GM21360 (cell line): Measurements from ENCODE around the gene GALK2.

Experiments used
- ATAC-seq: cut with Tn5 transposase; IDR thresholded peaks from one replicate; pipeline ENCODE4 v1.9.1; 2021; ENCODE audit warnings: mild to moderate bottlenecking, moderate library complexity; ENCODE audit not compliant: unreplicated experiment

GALK2 gene

DNA sequence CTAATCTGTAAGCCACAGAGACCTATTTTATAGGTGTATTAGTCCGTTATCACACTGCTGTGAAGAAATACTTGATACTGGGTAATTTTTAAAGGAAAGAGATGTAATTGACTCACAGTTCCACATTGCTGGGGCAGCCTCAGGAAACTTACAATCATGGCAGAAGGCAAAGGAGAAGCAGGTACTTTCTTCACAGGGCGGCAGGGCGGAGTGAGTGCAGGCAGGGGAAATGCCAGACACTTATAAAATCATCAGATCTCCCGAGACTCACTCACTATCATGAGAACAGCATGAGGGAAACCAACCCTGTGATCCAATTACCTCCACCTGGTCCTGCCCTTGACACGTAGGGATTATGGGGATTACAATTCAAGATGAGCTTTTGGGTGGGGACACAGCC lies 108.7 kb downstream of the GALK2 start:
- no peak for ATAC-seq

DNA sequence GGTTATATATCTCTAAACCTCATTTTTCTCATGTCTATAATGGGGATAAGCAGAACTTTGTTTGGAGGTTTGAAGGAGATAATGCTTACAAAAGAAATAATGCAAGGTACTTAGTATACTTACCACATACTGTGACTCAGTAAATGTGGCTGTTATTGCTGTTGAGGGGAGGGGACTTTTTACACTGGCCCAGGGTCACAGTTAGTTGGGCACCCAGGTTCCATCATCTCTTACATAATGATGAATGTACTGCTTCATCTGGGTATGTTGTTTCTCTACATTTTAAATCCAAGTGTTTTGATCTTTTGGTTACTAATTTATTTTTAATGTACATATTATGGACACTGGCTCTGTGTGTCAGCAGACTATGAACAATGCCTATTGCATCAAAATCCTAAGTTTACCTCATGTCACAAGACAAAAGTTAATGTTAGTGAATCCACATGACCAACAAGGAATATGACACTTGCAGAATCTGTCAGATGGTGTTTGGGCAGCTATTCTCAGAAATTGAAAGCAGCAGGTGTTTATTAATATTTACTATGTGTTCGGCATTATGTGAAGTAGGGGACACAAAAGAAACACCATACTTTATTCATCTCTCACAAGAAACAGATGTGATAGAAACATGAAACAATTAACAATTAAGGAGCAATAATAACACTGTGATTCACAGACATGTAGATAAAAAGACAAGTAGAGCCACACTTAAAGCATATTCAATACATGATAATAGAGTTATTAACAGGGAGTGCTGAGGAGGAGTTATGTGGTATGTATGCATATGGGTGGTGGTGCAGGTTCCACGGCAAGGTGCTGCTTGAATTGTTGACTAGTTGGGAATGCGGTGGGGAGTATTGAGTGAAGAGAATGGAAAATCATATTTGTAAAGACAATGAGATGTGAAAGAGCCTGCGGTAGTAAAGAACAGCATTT lies 109.7 kb downstream of the GALK2 start:
- ATAC-seq = no peak

DNA sequence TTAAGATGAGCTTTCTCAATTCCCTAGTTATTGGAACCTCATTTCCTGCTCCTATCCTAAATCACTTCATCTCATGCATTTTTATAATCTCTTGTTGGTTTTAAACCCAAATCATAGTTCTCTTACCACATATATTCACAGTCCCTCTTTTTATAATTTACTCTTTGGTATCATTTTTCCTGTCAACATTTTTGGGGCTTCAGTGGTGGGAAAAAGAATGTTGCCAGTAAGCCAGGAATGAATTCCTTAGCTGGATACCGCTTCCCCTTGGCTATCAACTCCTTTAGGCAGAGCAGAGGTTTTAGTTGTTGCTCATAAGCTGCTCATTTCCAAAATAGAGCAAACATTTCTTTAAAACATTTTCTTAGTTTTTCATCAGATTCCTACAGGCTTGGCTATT lies 112.3 kb downstream of the GALK2 start:
- ATAC-seq = no peak

DNA sequence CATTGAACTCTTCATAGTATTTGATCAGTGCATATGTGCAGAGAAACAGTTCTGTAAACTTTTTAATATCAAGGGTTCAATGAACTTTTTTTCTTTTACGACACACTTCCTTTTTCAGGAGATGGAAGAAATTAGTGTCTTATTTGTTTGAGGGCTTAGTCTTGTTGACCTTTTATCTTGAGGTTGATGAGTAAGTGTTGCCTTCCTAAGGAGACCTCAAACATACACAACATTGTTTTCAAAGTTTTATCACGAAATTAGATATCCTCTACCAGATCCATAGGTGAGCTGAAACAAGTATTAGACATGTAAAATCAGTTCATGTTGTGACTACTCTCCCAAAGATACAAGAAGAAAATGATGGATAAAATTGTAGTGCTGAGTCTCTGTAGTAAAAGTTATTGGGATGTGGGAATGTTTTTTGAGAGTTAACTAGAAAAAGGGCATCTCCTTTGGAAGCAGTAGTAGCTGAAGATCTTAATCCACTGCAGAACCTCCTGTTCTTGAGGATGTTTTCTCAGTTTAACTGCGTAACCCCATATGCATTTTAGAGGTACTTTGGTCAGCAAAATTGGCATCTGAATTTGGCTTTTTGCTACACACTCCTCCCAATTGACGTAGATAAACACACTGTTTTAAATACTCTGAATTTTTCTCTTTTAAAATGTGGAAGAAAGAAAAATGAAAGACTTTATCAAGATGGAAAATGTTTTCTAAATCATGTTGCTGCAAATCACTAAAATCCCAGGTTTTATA lies 116.8 kb downstream of the GALK2 start:
- no peak for ATAC-seq

DNA sequence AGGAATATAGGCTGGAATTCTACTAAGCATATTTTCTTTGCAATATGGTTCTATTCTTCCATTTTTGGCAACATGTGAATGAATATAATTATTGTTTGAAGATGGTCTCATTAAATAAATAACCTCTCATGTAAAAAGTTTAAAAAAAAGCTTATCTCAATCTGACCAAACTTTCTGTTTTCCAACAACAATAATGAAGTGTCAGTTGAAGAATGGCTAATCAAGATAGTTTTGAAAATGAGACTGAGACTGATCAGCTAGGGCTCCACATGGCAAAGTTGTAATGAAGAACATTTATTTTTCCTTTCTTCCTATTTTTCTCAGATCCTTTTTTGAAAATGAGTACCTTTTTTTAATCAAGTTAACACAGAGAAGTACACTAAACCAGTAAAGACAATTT lies 117.4 kb downstream of the GALK2 start:
- ATAC-seq = no peak

DNA sequence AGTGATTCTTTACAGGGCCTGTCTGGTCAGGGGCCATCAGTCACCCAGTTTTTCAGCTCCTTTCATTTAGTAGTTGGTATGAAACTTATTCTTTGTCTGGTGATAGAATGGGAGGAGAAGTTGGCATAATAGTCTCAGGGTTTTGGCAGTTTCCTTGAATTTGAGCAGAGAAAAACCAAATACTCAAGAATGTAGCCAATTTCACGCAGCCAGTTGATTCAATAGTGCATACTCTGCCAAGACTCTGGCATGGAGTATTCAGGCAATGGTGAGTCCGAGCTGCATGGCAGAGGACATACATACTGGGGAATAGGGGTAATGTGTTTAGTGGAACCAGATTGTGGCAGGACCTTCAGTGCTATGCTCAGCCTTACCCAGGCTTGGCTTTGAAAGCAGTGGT lies 118.3 kb downstream of the GALK2 start:
- ATAC-seq = no peak

DNA sequence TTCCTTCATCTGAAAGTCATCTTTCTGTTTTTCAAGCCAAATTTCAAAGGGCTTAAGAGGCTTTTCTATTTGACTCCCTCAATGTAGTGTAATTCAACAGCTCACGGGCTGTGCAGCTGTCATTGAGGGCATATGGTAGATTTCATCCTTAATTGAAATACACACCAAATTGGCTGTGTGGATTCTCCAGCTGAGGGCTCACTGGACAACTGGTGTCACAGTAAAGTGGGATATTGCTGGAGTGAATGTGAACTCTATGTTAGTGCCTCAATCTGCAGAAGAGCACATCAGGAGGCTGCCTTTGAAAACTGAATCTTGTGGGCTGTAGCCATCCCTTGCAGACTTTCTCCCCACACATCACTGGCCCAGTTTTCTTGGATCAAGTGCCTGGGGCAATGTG lies 120.1 kb downstream of the GALK2 start:
- no peak for ATAC-seq

DNA sequence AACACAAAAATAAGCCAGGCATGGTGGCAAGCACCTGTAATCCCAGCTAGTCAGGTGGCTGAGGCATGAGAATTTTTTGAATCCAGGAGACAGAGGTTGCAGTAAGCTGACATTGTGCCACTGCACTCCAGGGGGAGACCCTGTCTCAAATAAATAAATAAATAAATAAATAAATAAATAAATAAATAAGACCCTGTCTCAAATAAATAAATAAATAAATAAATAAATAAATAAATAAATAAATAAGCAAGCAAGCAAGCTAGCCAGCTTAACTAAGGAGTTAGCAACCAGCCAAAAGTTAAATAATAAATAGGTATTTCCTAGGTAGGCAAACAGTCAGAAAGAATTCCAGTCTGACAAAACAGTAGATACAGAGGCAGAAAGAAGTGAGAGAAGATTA lies 123.9 kb downstream of the GALK2 start:
- ATAC-seq = no peak

DNA sequence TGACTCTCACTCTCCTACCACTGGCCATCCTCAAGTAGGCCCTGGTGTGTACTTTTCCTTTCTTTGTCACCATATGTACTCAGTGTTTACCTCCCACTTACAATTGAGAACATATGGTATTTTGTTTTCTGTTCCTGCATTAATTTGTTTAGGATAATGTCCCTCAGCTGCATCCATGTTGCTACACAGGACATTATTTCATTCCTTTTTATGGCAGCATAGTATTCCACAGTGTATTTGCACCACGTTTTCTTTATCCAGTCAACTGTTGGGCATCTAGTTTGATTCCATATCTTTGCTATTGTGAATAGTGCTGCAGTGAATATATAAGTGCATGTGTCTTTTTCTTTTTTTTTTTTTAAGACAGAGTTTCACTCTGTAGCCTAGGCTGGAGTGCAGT lies 126.2 kb downstream of the GALK2 start:
- no peak for ATAC-seq

DNA sequence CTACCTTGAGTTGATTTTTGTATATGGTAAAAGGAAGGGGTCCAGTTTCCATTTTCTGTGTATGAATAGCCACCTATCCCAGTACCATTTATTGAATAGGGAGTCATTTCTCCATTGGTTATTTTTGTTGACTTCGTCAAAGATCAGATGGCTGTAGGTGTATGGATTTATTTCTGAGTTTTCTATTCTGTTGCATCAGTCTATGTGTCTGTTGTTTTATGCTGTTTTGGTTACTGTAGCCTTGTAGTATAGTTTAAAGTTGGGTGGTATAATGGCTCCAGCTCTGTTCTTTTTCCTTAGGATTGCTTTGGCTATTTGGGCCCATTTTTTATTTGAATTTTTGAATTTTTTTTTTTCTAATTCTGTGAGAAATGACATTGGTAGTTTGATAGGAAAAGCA lies 127.5 kb downstream of the GALK2 start:
- no peak for ATAC-seq

DNA sequence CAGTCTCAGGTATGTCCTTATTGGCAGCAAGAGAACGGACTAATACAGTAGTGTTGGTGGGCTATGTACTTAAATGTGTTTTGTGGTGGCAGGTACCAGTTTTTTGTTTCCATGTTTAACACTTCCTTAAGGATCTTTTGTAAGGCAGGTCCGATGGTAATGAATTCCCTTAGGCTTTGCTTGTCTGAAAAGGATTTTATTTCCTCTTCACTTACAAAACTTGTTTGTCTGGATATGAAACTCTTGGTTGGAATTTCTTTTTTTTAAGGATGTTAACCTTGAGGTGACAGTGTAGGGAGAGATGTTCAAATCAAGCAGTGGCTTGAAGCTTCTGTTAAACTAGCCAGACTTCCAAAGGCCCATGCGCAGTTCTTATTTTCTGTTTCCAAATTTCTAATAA lies 130.8 kb downstream of the GALK2 start:
- ATAC-seq = no peak

DNA sequence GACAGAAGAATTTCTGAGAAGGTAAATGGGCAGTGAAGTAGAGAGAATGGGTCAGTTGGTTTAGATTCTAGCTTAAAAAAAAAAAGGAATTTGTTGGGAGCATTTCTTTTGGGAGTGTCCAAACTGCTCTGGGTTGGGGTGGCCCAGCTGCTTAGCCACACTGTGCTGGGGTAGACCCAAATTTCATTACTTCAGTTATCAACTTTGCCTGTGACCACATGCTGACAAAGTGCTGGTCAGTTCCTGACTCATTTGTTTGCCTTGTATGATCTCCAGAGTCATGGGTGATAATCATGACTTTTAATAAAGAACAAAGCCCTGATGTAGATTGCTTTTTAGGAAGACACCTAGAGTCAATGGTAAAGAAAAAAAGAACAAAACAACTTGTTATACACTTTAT lies 131.5 kb downstream of the GALK2 start:
- no peak for ATAC-seq

DNA sequence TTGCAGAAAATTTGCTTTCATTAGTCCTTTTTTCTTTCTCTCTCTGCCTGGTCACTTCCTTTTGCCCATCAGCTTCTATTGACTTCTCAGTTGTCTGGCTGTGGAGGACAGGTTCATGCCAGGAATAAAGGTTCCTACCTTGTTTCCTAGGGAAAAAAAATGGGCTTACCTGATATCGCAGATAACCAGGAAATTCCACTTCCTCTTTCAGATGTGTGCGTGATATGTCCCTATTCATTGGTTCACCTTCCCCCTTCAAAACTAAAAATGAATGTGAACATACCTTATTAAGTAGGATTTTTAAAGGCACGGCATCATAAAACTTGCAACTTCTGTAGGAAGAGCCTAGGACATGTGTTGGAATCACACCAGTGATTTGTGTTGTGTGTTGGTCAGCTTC lies 133.0 kb downstream of the GALK2 start:
- no peak for ATAC-seq

DNA sequence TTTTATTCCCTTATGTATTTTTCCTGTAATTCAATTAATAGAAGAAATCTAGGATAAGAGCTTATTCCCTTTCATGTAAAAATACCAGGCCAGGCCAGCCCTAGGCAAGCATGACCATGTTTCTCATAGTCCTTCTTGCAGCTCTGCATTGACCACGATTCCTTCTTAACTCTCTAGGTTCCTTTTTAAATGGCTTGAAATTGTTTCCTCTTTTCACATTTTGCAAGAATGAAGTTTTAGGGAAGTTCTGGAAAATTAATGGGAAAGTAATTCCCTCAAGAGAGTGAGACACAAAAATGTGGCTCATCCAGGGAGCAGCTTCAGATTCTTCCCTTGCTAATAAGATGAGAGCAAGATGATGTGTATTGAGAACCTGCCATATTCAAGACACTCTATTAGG lies 136.5 kb downstream of the GALK2 start:
- ATAC-seq = no peak

DNA sequence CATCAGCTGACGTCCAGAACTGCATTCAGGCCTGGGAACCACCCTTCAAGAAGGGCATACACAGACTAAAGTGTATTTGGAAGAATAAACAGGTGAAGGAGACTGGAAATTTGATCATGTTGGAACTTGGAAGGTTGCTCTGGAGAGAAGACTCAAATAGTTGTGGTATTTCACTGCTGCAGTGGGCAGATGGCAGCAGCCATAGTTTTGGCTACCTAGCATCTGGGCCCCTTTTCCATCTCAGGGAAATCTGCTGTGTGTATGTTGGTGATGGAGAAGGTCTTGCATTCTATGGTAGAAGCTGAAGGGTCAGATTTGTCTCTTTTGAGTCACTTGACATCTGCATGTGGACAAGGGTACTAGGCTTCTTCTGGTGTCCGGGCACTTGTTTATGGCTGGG lies 138.6 kb downstream of the GALK2 start:
- no peak for ATAC-seq

DNA sequence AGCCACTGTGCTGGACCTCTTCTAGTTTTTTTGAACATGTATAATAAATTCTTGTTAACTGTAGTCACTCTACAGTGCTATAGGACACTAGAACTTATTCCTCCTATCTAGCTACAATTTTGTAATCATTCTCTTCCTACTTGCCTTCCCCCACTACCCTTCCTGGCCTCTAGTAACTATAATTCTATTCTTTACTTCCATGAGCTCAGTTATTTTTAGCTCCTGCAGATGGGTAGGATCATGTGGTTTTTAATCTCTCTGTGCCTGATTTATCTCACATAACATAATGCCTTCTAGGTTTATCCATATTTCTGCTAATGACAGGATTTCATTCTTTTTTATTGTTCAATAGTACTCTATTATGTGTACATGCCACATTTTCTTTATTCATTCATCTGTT lies 139.8 kb downstream of the GALK2 start:
- ATAC-seq = no peak

DNA sequence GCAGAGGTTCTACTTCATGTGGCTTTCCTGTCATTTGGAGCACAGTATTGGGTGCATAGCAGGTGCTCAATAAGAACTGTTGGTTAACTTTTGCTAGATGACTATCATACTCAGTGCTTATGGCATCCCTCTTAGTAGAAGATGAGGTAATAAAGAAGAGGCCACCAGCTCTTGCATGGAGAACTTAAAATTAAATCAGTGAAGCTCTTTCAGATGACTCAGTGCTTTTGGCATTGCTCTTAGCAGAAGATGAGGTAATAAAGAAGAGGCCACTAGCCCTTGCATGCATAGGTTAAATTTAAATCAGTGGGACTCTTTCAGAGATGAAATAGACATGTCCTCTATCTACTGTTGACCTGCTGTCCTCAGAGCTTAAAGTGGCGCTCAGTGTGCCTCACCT lies 143.6 kb downstream of the GALK2 start:
- no peak for ATAC-seq

DNA sequence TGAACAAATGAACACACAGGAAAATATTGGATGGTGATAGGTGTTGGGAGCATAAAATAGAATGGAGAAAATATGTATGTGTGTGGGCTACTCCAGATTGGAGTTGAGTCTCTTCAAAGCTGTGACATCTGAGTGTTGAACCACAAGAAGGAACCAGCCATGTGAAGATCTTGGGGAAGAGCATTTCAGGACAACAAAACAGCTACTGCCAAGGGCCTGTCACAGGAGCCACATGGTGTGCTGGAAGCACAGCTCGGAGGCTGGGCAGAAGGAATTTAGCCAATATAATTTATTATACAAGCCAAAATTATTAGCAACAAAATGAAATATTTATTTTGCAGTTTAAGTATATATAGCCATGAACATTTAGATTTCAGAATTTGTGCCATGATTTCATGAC lies 144.7 kb downstream of the GALK2 start:
- no peak for ATAC-seq

DNA sequence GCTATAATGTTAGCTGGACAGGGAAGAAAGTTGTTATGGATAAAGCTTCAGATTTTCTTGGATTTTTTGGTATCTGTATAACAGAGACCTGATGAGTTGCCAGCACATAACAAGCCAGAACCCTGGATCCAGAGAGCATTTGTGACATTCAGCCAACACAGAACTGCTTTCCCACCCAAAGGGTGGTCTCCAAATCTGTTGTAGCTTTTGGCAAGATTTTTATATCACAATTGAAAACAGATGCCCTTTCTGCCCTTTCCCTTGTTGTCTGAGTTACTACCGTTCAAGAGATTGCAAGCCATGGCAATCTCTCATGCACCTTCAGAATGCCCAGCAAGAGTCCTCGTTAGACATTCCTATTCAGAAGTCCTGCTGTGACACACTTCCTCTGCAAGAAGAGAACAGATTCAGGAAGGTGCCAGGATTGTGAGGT lies 145.4 kb downstream of the GALK2 start:
- ATAC-seq = no peak

DNA sequence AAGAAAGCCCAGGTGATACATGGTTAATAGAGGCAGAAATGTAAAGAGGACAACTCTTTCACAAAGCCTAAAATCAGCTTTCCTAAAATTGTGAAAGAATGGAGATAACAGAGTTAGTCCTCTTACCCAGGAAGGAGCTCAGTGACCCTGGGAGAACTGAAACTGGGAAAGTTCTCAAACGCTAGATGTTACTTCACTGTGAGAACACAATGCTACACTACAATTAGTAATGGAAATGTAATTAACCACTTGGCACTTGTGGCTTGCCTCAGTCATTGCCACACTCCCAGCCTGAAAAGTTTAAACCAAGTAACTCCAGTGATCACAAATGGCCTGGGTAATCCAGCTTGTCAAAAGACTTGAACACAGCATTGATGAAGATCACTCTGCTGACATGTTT lies 150.3 kb downstream of the GALK2 start:
- no peak for ATAC-seq

DNA sequence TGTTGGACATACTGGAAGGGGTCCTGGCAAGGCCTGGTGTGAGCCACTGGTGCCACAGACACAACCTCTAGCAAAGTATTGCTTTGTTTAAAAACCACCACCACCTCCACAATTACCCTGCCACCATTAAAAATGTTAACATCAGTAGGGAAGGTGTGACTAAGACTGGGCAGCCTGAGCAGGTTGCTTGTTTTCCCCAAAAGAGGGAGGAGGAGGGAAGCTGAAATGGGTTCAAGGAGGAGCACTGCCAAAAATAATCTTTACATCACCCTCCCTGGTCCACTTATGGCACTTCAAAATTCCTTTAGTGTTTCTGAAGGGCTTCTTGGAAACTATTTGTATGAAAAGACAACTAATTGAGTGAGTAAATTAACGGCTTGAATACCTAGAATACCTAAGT lies 153.2 kb downstream of the GALK2 start:
- no peak for ATAC-seq

DNA sequence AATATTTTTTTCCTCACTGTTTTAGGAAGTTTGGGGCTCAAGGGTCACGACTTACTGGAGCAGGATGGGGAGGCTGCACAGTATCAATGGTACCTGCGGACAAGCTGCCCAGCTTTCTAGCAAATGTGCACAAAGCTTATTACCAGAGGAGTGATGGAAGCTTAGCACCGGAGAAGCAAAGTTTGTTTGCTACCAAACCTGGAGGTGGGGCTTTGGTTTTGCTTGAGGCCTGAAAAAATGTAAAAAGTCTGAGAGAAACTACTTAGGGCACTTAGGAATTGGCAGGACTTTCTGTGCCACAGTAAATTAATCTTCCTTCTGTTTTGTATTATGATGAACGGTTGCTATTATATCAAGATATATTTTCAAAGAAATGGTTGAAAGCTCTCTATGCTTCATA lies 157.9 kb downstream of the GALK2 start:
- no peak for ATAC-seq
